Effector memory CD8-positive, alpha-beta T cell (primary cell): ENCODE measurements around the gene AMOTL1.

ENCODE experiments used
- ATAC-seq: fragments of 150-1000 bp; cut with Tn5 transposase; replicated peaks from 2 replicates; pipeline ENCODE4 v1.10.0; 2021; ENCODE audit warnings: mild to moderate bottlenecking, moderate library complexity
- DNase-seq, 3 experiments: peaks; one replicate each; pipeline ENCODE4 v3.0.0; 2021
- H3K27ac Mint-ChIP-seq, 2 donors: one replicate each; pipeline ENCODE4 v1.8.0; 2022; ENCODE audit warnings: mild to moderate bottlenecking in 2 of 2, mixed read lengths in 2 of 2, moderate library complexity in 2 of 2
- H3K27me3 Mint-ChIP-seq, 2 donors: one replicate each; pipeline ENCODE4 v1.8.0; 2022; ENCODE audit warnings: mixed read lengths in 2 of 2
- H3K36me3 Mint-ChIP-seq: one replicate; pipeline ENCODE4 v1.8.0; 2022; ENCODE audit warnings: mild to moderate bottlenecking, moderate library complexity, mixed read lengths; ENCODE audit not compliant: insufficient read depth
- H3K4me1 Mint-ChIP-seq, 2 donors: one replicate each; pipeline ENCODE4 v1.8.0; 2022; ENCODE audit warnings: low read depth in 2 of 2, mixed read lengths in 2 of 2
- H3K4me3 Mint-ChIP-seq, 2 donors: one replicate each; pipeline ENCODE4 v1.8.0; 2022; ENCODE audit warnings: mild to moderate bottlenecking in 2 of 2, mixed read lengths in 2 of 2, moderate library complexity in 2 of 2
- H3K9me3 Mint-ChIP-seq, 2 donors: one replicate each; pipeline ENCODE4 v1.8.0; 2022; ENCODE audit warnings: mixed read lengths in 2 of 2

AMOTL1 gene

DNA sequence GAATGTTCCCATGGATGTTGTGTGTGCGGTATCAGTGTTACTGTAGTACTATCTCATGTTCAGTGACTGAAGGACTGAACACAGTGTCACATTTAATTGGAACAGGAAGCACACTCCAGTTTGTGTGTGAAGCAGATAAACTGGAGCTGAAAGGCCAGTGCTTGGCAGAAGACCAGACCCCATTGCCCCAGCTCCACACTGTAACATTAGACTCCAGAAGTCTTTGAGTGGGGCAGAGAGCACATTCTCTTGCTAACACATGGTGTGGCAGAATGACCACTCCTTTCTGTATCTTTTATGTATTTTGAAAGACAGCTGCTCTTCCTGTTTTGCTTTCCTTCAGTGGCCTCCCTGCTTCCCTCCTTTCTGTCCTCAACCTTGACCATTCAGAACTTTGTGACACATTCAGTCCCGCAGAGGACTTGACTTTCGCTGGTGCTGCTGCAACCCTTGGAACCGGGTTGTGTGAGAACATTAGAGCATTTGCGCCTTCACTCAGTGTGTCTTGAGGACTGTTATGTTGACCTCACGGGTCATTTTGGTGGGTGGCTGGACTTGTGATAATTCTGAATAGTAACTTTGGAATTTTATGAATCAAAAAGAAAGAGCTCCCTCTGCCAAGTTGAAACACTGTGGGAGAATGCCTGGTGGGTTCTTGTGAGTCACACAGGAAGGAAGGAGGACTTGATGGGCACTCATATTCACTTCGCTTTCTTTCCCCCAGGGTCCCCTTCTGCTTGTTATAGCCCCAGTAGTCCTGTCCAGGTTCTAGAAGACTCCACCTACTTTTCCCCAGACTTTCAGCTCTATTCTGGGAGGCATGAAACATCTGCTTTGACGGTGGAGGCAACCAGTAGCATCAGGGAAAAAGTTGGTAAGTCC, 26.4 kb downstream of the AMOTL1 start:
- Mint-ChIP-seq H3K9me3 (no peaks in the 10 kb centered on the region), H3K4me3 (no peak overlapping the region), H3K27ac (no peak overlapping the region), H3K27me3 (peaks cover 16 to 21% of the 10 kb centered on the region in 2 donors), H3K36me3 (no peaks in the 10 kb centered on the region), H3K4me1 (no peaks in the 10 kb centered on the region)
- ATAC-seq = no peak
- no peak for DNase-seq

GRCh38 chr11:94795476-94796189, 27.5 kb downstream of the AMOTL1 start:
- ATAC-seq (no peak), DNase-seq (no peak)
- Mint-ChIP-seq H3K9me3 (no peaks in the 10 kb centered on the region), H3K4me3 (no peak overlapping the region), H3K27me3 (peaks cover 15 to 16% of the 10 kb centered on the region in 2 donors), H3K36me3 (no peaks in the 10 kb centered on the region), H3K27ac (no peak overlapping the region), H3K4me1 (no peaks in the 10 kb centered on the region)

GRCh38 chr11:94796190-94796580, 28.0 kb downstream of the AMOTL1 start:
- no peaks in the 10 kb centered on the region for H3K36me3 Mint-ChIP-seq
- ATAC-seq = no peak
- no peak overlapping the region for H3K4me3 Mint-ChIP-seq
- H3K9me3 Mint-ChIP-seq = no peaks in the 10 kb centered on the region
- DNase-seq = no peak
- H3K27ac Mint-ChIP-seq = no peak overlapping the region
- H3K4me1 Mint-ChIP-seq = no peaks in the 10 kb centered on the region
- peaks cover 20 to 22% of the 10 kb centered on the region in 2 donors for H3K27me3 Mint-ChIP-seq

DNA sequence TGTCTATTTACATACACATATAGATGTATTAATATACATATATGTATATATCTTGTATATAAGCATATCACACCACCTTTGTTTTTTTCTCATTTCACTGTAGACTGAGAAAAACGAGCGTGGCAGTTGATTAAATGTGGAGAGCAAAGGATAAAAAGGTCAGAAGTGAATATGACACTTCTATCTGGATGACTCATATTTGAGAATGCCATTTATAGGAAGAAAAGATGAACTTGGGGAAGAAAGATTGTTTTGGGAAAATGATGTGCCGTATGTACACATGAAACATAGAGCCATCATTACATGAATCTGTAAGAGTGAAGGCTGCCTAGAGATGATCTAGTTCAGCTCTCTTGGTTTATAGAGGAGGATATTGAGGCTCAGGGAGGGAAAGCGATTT, 28.7 kb downstream of the AMOTL1 start:
- no peaks in the 10 kb centered on the region for H3K9me3 Mint-ChIP-seq
- ATAC-seq (no peak), DNase-seq (no peak)
- H3K36me3 Mint-ChIP-seq = no peaks in the 10 kb centered on the region
- no peak overlapping the region for H3K4me3 Mint-ChIP-seq
- peaks cover 17 to 26% of the 10 kb centered on the region in 2 donors for H3K27me3 Mint-ChIP-seq
- no peaks in the 10 kb centered on the region for H3K4me1 Mint-ChIP-seq
- H3K27ac Mint-ChIP-seq = no peak overlapping the region

- Mint-ChIP-seq H3K27ac (no peak overlapping the region), H3K4me3 (no peak overlapping the region), H3K27me3 (peaks cover 9 to 13% of the 10 kb centered on the region in 2 donors), H3K4me1 (no peaks in the 10 kb centered on the region), H3K36me3 (no peaks in the 10 kb centered on the region), H3K9me3 (no peaks in the 10 kb centered on the region)
- ATAC-seq = no peak
- no peak for DNase-seq
Measured at GRCh38 chr11:94799726-94800125, 31.6 kb downstream of the AMOTL1 start.

GRCh38 chr11:94800414-94800813, 32.3 kb downstream of the AMOTL1 start:
- H3K4me1 Mint-ChIP-seq = no peaks in the 10 kb centered on the region
- no peak for ATAC-seq
- H3K27me3 Mint-ChIP-seq = peaks cover 9 to 13% of the 10 kb centered on the region in 2 donors
- H3K4me3 Mint-ChIP-seq = no peak overlapping the region
- H3K9me3 Mint-ChIP-seq = no peaks in the 10 kb centered on the region
- H3K36me3 Mint-ChIP-seq = no peaks in the 10 kb centered on the region
- no peak overlapping the region for H3K27ac Mint-ChIP-seq
- DNase-seq = no peak

DNA sequence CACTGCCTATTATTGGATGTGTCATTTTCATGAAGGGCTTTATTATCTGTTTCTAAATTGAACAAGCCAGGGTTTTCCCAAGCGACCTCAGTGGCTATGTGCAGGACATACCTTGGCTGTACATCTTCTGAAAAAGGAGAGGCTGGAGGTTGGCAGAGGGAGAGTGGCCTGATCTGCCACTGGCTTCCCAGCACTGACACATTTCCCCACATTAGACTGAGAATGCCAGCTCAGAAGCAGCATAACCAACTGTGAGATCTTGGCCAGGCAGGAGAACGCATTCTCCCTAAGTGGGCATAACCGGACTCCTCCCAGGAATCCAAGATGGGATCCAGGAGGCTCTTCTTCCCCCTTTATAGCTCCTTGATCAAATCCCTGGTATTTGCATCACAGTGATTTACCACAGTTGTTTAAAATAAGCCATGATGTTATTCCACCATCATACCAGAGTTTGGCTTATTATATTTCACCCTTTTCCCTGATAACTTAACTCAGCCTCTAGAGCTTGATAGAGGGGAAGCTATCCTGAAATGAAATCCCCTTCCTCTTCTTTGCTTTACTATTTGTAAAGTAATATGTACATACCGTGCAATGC, 33.8 kb downstream of the AMOTL1 start:
- Mint-ChIP-seq H3K4me1 (no peaks in the 10 kb centered on the region), H3K4me3 (no peak overlapping the region), H3K36me3 (no peaks in the 10 kb centered on the region), H3K27me3 (peaks cover 13 to 20% of the 10 kb centered on the region in 2 donors), H3K27ac (no peak overlapping the region), H3K9me3 (no peaks in the 10 kb centered on the region)
- DNase-seq (no peak), ATAC-seq (no peak)

GRCh38 chr11:94802501-94802900, 34.3 kb downstream of the AMOTL1 start:
- ATAC-seq (no peak), DNase-seq (no peak)
- Mint-ChIP-seq H3K9me3 (no peaks in the 10 kb centered on the region), H3K36me3 (no peaks in the 10 kb centered on the region), H3K4me3 (no peak overlapping the region), H3K27ac (no peak overlapping the region), H3K27me3 (peaks cover 13 to 24% of the 10 kb centered on the region in 2 donors), H3K4me1 (no peaks in the 10 kb centered on the region)

DNA sequence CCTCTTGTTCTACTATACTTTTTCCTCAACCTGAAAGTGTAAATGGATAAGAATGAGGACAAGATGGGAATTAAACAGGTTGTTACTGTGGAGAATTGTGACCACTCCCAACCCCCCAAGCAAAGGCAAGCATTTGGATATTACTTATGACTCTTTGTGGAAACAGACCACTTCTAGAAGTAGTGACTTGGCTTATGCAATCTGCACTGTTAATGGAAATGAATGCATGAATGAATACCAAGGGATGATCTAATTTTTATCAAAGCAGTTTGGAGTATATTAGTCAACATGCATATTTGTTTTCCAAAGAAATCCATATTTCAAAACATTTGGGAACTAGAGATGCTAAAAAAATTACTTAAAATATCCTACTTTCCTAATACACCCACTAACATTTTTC, 35.3 kb downstream of the AMOTL1 start:
- Mint-ChIP-seq H3K36me3 (no peaks in the 10 kb centered on the region), H3K27me3 (peaks cover 13 to 24% of the 10 kb centered on the region in 2 donors), H3K4me3 (no peak overlapping the region), H3K27ac (no peak overlapping the region), H3K9me3 (no peaks in the 10 kb centered on the region), H3K4me1 (no peaks in the 10 kb centered on the region)
- no peak for DNase-seq
- no peak for ATAC-seq

- ATAC-seq = no peak
- peaks cover 13 to 24% of the 10 kb centered on the region in 2 donors for H3K27me3 Mint-ChIP-seq
- DNase-seq = no peak
- H3K9me3 Mint-ChIP-seq = no peaks in the 10 kb centered on the region
- H3K4me1 Mint-ChIP-seq = no peaks in the 10 kb centered on the region
- H3K36me3 Mint-ChIP-seq = no peaks in the 10 kb centered on the region
- no peak overlapping the region for H3K4me3 Mint-ChIP-seq
- no peak overlapping the region for H3K27ac Mint-ChIP-seq
Measured at GRCh38 chr11:94804874-94805273, 36.7 kb downstream of the AMOTL1 start.

- Mint-ChIP-seq H3K9me3 (no peaks in the 10 kb centered on the region), H3K27me3 (peaks cover 19 to 30% of the 10 kb centered on the region in 2 donors), H3K36me3 (no peaks in the 10 kb centered on the region), H3K4me1 (no peaks in the 10 kb centered on the region), H3K4me3 (no peak overlapping the region), H3K27ac (no peak overlapping the region)
- no peak for ATAC-seq
- no peak for DNase-seq
Measured at GRCh38 chr11:94806014-94806413, 37.9 kb downstream of the AMOTL1 start.

- H3K4me3 Mint-ChIP-seq = no peak overlapping the region
- H3K27me3 Mint-ChIP-seq = peaks cover 15 to 25% of the 10 kb centered on the region in 2 donors
- H3K27ac Mint-ChIP-seq = no peak overlapping the region
- ATAC-seq (no peak), DNase-seq (no peak)
- H3K4me1 Mint-ChIP-seq = no peaks in the 10 kb centered on the region
- H3K9me3 Mint-ChIP-seq = no peaks in the 10 kb centered on the region
- no peaks in the 10 kb centered on the region for H3K36me3 Mint-ChIP-seq
Measured at GRCh38 chr11:94806419-94806818, 38.3 kb downstream of the AMOTL1 start.

DNA sequence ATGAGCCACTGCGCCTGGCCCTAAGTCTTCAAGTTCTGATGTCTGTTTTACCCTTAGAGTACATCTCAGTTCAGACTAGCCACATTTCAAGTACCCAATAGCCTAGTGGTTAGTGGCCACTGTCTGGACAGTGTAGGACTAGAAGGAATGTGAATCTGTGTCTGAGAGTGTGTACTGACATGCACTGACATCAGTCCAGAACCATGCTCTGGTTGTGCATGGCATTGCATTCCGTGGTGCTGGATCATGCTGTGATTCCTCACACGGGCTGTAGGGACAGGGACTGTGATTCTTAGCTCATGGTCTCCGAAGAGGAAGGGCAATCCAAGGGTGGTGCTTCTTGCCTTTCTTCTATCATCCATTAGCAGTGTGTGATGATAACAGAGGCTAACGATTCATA, 41.1 kb downstream of the AMOTL1 start:
- H3K9me3 Mint-ChIP-seq = no peaks in the 10 kb centered on the region
- no peak overlapping the region for H3K27ac Mint-ChIP-seq
- no peaks in the 10 kb centered on the region for H3K36me3 Mint-ChIP-seq
- ATAC-seq = no peak
- DNase-seq = no peak
- no peak overlapping the region for H3K4me3 Mint-ChIP-seq
- peaks cover 25 to 38% of the 10 kb centered on the region in 2 donors for H3K27me3 Mint-ChIP-seq
- no peaks in the 10 kb centered on the region for H3K4me1 Mint-ChIP-seq
